ENCODE measurements around the gene PGPEP1. TPM values are rescaled to one million over a fixed set of nuclear protein-coding genes. Genes with fewer than 3 reads are reported as not detected.
A peak's percentile ranks its signal among the peaks of the same experiment; 100 is the strongest.

The PGPEP1 gene
- total and polyA plus RNA-seq, 8 donors: 16.1 to 39.5 (median 20.7) TPM

GRCh38 chr19:18391509-18392075 is 51.2 kb downstream of the PGPEP1 start:
- Histone ChIP-seq H3K9me3 (no peaks in the 10 kb centered on the region), H3K27ac (peak overlapping the region in 1 of 2 donors; percentile 87), H3K27me3 (peaks cover 0 to 3% of the 10 kb centered on the region in 2 donors), H3K36me3 (peaks cover 0 to 52% of the 10 kb centered on the region in 2 donors), H3K4me1 (peaks cover 7 to 81% of the 10 kb centered on the region in 2 donors), H3K4me3 (peak overlapping the region in 1 of 2 donors; percentile 69)
- ATAC-seq: no peak
- DNase-seq: no peak
- TF ChIP-seq CTCF (IDR thresholded peaks at IDR 0.05): no peak
- intact Hi-C loops (cut with DNase I): no loop called here

GRCh38 chr19:18392417-18392816 is 52.0 kb downstream of the PGPEP1 start:
- Histone ChIP-seq H3K4me3 (peak overlapping the region in 1 of 2 donors; percentile 69), H3K4me1 (peaks cover 7 to 80% of the 10 kb centered on the region in 2 donors), H3K27ac (peak overlapping the region; percentile 1 to 87), H3K9me3 (no peaks in the 10 kb centered on the region), H3K36me3 (peaks cover 0 to 52% of the 10 kb centered on the region in 2 donors), H3K27me3 (peaks cover 0 to 11% of the 10 kb centered on the region in 2 donors)
- ATAC-seq: peak; percentile 45
- intact Hi-C loops (cut with DNase I): no loop called here
- TF ChIP-seq CTCF (IDR thresholded peaks at IDR 0.05): no peak
- peak in 2 of 4 donors; percentile 86 to 87 for DNase-seq

- Histone ChIP-seq H3K27me3 (peaks cover 0 to 16% of the 10 kb centered on the region in 2 donors), H3K4me1 (peaks cover 7 to 80% of the 10 kb centered on the region in 2 donors), H3K4me3 (peak overlapping the region in 1 of 2 donors; percentile 69), H3K9me3 (no peaks in the 10 kb centered on the region), H3K36me3 (peaks cover 0 to 52% of the 10 kb centered on the region in 2 donors), H3K27ac (peak overlapping the region; percentile 1 to 87)
- ATAC-seq: peak; percentile 6
- DNase-seq: no peak
- intact Hi-C loops (cut with DNase I): no loop called here
- TF ChIP-seq CTCF (IDR thresholded peaks at IDR 0.05): no peak
Measured at GRCh38 chr19:18392926-18393325, 52.5 kb downstream of the PGPEP1 start.

GRCh38 chr19:18393836-18394235 is 53.4 kb downstream of the PGPEP1 start:
- DNase-seq (peak in 1 of 4 donors; percentile 92), ATAC-seq (peak; percentile 3)
- Histone ChIP-seq H3K9me3 (no peaks in the 10 kb centered on the region), H3K27me3 (peaks cover 0 to 16% of the 10 kb centered on the region in 2 donors), H3K36me3 (peaks cover 0 to 44% of the 10 kb centered on the region in 2 donors), H3K4me3 (peak overlapping the region in 1 of 2 donors; percentile 69), H3K27ac (peak overlapping the region; percentile 33 to 87), H3K4me1 (peaks cover under 1 to 80% of the 10 kb centered on the region in 2 donors)
- TF ChIP-seq CTCF (IDR thresholded peaks at IDR 0.05): no peak
- intact Hi-C loops (cut with DNase I): no loop called here

- H3K36me3 ChIP-seq: peaks cover 0 to 16% of the 10 kb centered on the region in 2 donors
- no peaks in the 10 kb centered on the region for H3K9me3 ChIP-seq
- H3K4me3 ChIP-seq: peak overlapping the region in 1 of 2 donors; percentile 69
- H3K27ac ChIP-seq: peak overlapping the region in 1 of 2 donors; percentile 81
- TF ChIP-seq CTCF (IDR thresholded peaks at IDR 0.05): no peak
- no peak for ATAC-seq
- H3K27me3 ChIP-seq: peaks cover 0 to 16% of the 10 kb centered on the region in 2 donors
- intact Hi-C loops (cut with DNase I): no loop called here
- DNase-seq: no peak
- peaks cover 0 to 80% of the 10 kb centered on the region in 2 donors for H3K4me1 ChIP-seq
Measured at GRCh38 chr19:18396471-18397241, 56.3 kb downstream of the PGPEP1 start.
